Naive thymus-derived CD4-positive, alpha-beta T cell (primary cell): ENCODE measurements around the gene THAP10. TPM values are rescaled to one million over a fixed set of nuclear protein-coding genes. Genes with fewer than 3 reads are reported as not detected.

ENCODE experiments used
- ATAC-seq: fragments of 150-1000 bp; cut with Tn5 transposase; 2 replicates; pipeline ENCODE4 v1.10.0; 2021; ENCODE audit warnings: mild to moderate bottlenecking, moderate library complexity
- CTCF ChIA-PET: fragments of 350-600 bp; sonication (Branson Sonifier 250); formaldehyde crosslinking; loops from one replicate; lab custom pipeline; 2021; ENCODE audit warnings: antibody characterized with exemption; lab: Charles Lee
- POLR2A ChIA-PET: fragments of 350-600 bp; sonication (Branson Sonifier 250); formaldehyde crosslinking; loops from one replicate; lab custom pipeline; 2021; ENCODE audit warnings: antibody characterized with exemption, inconsistent platforms; lab: Charles Lee
- DNase-seq, 9 donors: peaks; one replicate each; pipeline versions ENCODE4 v3.0.0 to v3.0.0-alpha.2; 2020 to 2022; ENCODE audit warnings: mixed read lengths in 1 of 9
- H3K27ac ChIP-seq: one replicate; pipeline ENCODE4 v1.7.0; 2013; ENCODE audit warnings: mild to moderate bottlenecking, low read depth, low read length, moderate library complexity
- H3K27me3 ChIP-seq, 2 donors: one replicate each; pipeline ENCODE4 v1.7.0; 2013; ENCODE audit warnings: low read length in 2 of 2, mild to moderate bottlenecking in 2 of 2, moderate library complexity in 2 of 2; ENCODE audit not compliant: control insufficient read depth in 2 of 2, insufficient read depth in 2 of 2
- H3K36me3 ChIP-seq, 3 experiments: 1 replicate in 2 of 3; 2 replicates in 1 of 3; pipeline ENCODE4 v1.7.0; 2013; ENCODE audit warnings: low read length in 3 of 3, mild to moderate bottlenecking in 3 of 3, moderate library complexity in 1 of 3; ENCODE audit not compliant: insufficient read depth in 3 of 3, control insufficient read depth in 2 of 3
- H3K4me1 ChIP-seq, 2 donors: one replicate each; pipeline ENCODE4 v1.7.0; 2013; ENCODE audit warnings: low read length in 2 of 2, mild to moderate bottlenecking in 2 of 2, moderate library complexity in 1 of 2; ENCODE audit not compliant: control insufficient read depth in 2 of 2, insufficient read depth in 2 of 2
- H3K4me3 ChIP-seq: 2 replicates; pipeline ENCODE4 v1.7.0; 2013; ENCODE audit warnings: mild to moderate bottlenecking, low read length
- H3K9me3 ChIP-seq, 3 experiments: 1 replicate in 2 of 3; 2 replicates in 1 of 3; pipeline ENCODE4 v1.7.0; 2013; ENCODE audit warnings: low read length in 3 of 3; ENCODE audit not compliant: control insufficient read depth in 2 of 3
- H3K27ac Mint-ChIP-seq, 9 donors: one replicate each; pipeline ENCODE4 v1.8.0; 2020 to 2022; ENCODE audit warnings: mixed read lengths in 9 of 9, mild to moderate bottlenecking in 8 of 9, moderate library complexity in 5 of 9, inconsistent platforms in 2 of 9
- H3K27me3 Mint-ChIP-seq, 5 donors: one replicate each; pipeline ENCODE4 v1.8.0; 2021 to 2022; ENCODE audit warnings: mixed read lengths in 5 of 5, mild to moderate bottlenecking in 1 of 5
- H3K36me3 Mint-ChIP-seq, 5 donors: one replicate each; pipeline ENCODE4 v1.8.0; 2020 to 2022; ENCODE audit warnings: mixed read lengths in 5 of 5, mild to moderate bottlenecking in 3 of 5, inconsistent platforms in 1 of 5
- H3K4me1 Mint-ChIP-seq, 7 donors: one replicate each; pipeline ENCODE4 v1.8.0; 2020 to 2022; ENCODE audit warnings: mixed read lengths in 7 of 7, mild to moderate bottlenecking in 3 of 7, inconsistent platforms in 1 of 7
- H3K4me3 Mint-ChIP-seq, 10 donors: one replicate each; pipeline ENCODE4 v1.8.0; 2020 to 2022; ENCODE audit warnings: mild to moderate bottlenecking in 10 of 10, mixed read lengths in 10 of 10, moderate library complexity in 6 of 10, inconsistent platforms in 2 of 10
- H3K9me3 Mint-ChIP-seq, 11 donors: one replicate each; pipeline ENCODE4 v1.8.0; 2020 to 2022; ENCODE audit warnings: mixed read lengths in 11 of 11, mild to moderate bottlenecking in 4 of 11, inconsistent platforms in 1 of 11, moderate library complexity in 1 of 11
- intact Hi-C, 2 donors: fragments of 100-400 bp; cut with micrococcal nuclease; formaldehyde crosslinking; loops; one replicate each; pipeline ENCODE4 v1.15.1; 2023
- polyA plus RNA-seq, 2 donors: library from polyadenylated mRNA; unstranded; fragments of 300-500 nt; fragmentation: Illumina TruSeq; gene quantifications; one replicate each; pipeline ENCODE4 v1.2.3, GENCODE V29; 2021
- total RNA-seq, 6 experiments: library from RNA in 5 of 6; stranded (reverse) in 5 of 6; gene quantifications; 1 replicate in 5 of 6; 2 replicates in 1 of 6; pipeline ENCODE4 v1.2.3 and lab custom pipeline; 2021 to 2026

The THAP10 gene
- total and polyA plus RNA-seq, 7 experiments from 2014 or later: 0.24 TPM; not detected in 6

- Histone ChIP-seq H3K36me3 (no peaks in the 10 kb centered on the region), H3K9me3 (peaks cover 0 to 11% (median 0%) of the 10 kb centered on the region in 3 experiments), H3K27ac (no peak overlapping the region), H3K4me3 (no peak overlapping the region), H3K4me1 (no peaks in the 10 kb centered on the region), H3K27me3 (no peaks in the 10 kb centered on the region)
- intact Hi-C loops: no loop called here
- Mint-ChIP-seq H3K9me3 (peaks cover 2 to 20% (median 9%) of the 10 kb centered on the region in 11 donors), H3K4me1 (no peaks in the 10 kb centered on the region), H3K27ac (no peak overlapping the region), H3K36me3 (peaks cover 0 to 14% (median 4%) of the 10 kb centered on the region in 5 donors), H3K27me3 (peaks cover 4 to 34% (median 16%) of the 10 kb centered on the region in 5 donors), H3K4me3 (no peak overlapping the region)
- DNase-seq (no peak), ATAC-seq (no peak)
- ChIA-PET POLR2A (no interaction called here), CTCF (no interaction called here)
Observed at GRCh38 chr15:70912187-70912586, 20.0 kb upstream of the THAP10 start.

GRCh38 chr15:70910958-70911357 lies 18.7 kb upstream of the THAP10 start:
- Mint-ChIP-seq H3K36me3 (peaks cover 0 to 14% (median 4%) of the 10 kb centered on the region in 5 donors), H3K27me3 (peaks cover 11 to 40% (median 25%) of the 10 kb centered on the region in 5 donors), H3K4me1 (no peaks in the 10 kb centered on the region), H3K9me3 (peaks cover 2 to 27% (median 12%) of the 10 kb centered on the region in 11 donors), H3K4me3 (no peak overlapping the region), H3K27ac (no peak overlapping the region)
- Histone ChIP-seq H3K27ac (no peak overlapping the region), H3K4me1 (no peaks in the 10 kb centered on the region), H3K4me3 (no peak overlapping the region), H3K9me3 (peaks cover 0 to 11% (median 0%) of the 10 kb centered on the region in 3 experiments), H3K36me3 (no peaks in the 10 kb centered on the region), H3K27me3 (no peaks in the 10 kb centered on the region)
- ATAC-seq: no peak
- ChIA-PET POLR2A (no interaction called here), CTCF (no interaction called here)
- intact Hi-C loops: no loop called here
- DNase-seq: no peak

- DNase-seq (no peak), ATAC-seq (no peak)
- H3K36me3 ChIP-seq: no peaks in the 10 kb centered on the region
- no peaks in the 10 kb centered on the region for H3K4me1 ChIP-seq
- H3K36me3 Mint-ChIP-seq: peaks cover 0 to 14% (median 4%) of the 10 kb centered on the region in 5 donors
- no peaks in the 10 kb centered on the region for H3K27me3 ChIP-seq
- H3K9me3 ChIP-seq: peaks cover 0 to 11% (median 0%) of the 10 kb centered on the region in 3 experiments
- POLR2A ChIA-PET: no interaction called here
- intact Hi-C loops: no loop called here
- H3K27ac ChIP-seq: no peak overlapping the region
- H3K4me3 ChIP-seq: no peak overlapping the region
- H3K9me3 Mint-ChIP-seq: peaks cover 4 to 27% (median 12%) of the 10 kb centered on the region in 11 donors
- H3K4me3 Mint-ChIP-seq: no peak overlapping the region
- no peaks in the 10 kb centered on the region for H3K4me1 Mint-ChIP-seq
- peaks cover 5 to 38% (median 21%) of the 10 kb centered on the region in 5 donors for H3K27me3 Mint-ChIP-seq
- CTCF ChIA-PET: no interaction called here
- no peak overlapping the region for H3K27ac Mint-ChIP-seq
Observed at GRCh38 chr15:70907784-70908471, 15.7 kb upstream of the THAP10 start.

- H3K4me1 Mint-ChIP-seq: no peaks in the 10 kb centered on the region
- H3K27ac Mint-ChIP-seq: no peak overlapping the region
- no peak for ATAC-seq
- no peak overlapping the region for H3K4me3 ChIP-seq
- H3K36me3 ChIP-seq: no peaks in the 10 kb centered on the region
- intact Hi-C loops: no loop called here
- DNase-seq: no peak
- H3K27me3 Mint-ChIP-seq: peaks cover 5 to 38% (median 23%) of the 10 kb centered on the region in 5 donors
- H3K27ac ChIP-seq: no peak overlapping the region
- ChIA-PET POLR2A (no interaction called here), CTCF (no interaction called here)
- H3K36me3 Mint-ChIP-seq: peaks cover 0 to 14% (median 4%) of the 10 kb centered on the region in 5 donors
- no peaks in the 10 kb centered on the region for H3K27me3 ChIP-seq
- peaks cover 0 to 11% (median 0%) of the 10 kb centered on the region in 3 experiments for H3K9me3 ChIP-seq
- peaks cover 4 to 27% (median 12%) of the 10 kb centered on the region in 11 donors for H3K9me3 Mint-ChIP-seq
- no peak overlapping the region for H3K4me3 Mint-ChIP-seq
- H3K4me1 ChIP-seq: no peaks in the 10 kb centered on the region
Observed at GRCh38 chr15:70906842-70907241, 14.6 kb upstream of the THAP10 start.

- Mint-ChIP-seq H3K9me3 (peaks cover 0 to 9% (median 3%) of the 10 kb centered on the region in 11 donors), H3K27ac (no peak overlapping the region), H3K4me3 (no peak overlapping the region), H3K4me1 (no peaks in the 10 kb centered on the region), H3K36me3 (peaks cover 0 to 3% (median 0%) of the 10 kb centered on the region in 5 donors), H3K27me3 (peaks cover 19 to 37% (median 33%) of the 10 kb centered on the region in 5 donors)
- H3K27me3 ChIP-seq: no peaks in the 10 kb centered on the region
- H3K4me1 ChIP-seq: no peaks in the 10 kb centered on the region
- H3K27ac ChIP-seq: no peak overlapping the region
- ATAC-seq: no peak
- intact Hi-C loops: no loop called here
- no peak for DNase-seq
- H3K9me3 ChIP-seq: no peaks in the 10 kb centered on the region
- ChIA-PET POLR2A (no interaction called here), CTCF (no interaction called here)
- no peak overlapping the region for H3K4me3 ChIP-seq
- H3K36me3 ChIP-seq: no peaks in the 10 kb centered on the region
Observed at GRCh38 chr15:70902107-70902506, 9.9 kb upstream of the THAP10 start.

- H3K4me3 Mint-ChIP-seq: peak overlapping the region; percentile 74 to 89 (median 82)
- peaks cover 59 to 77% (median 71%) of the 10 kb centered on the region in 5 donors for H3K27me3 Mint-ChIP-seq
- H3K27ac Mint-ChIP-seq: peak overlapping the region in 2 of 9 donors; percentile 23 to 54
- H3K9me3 Mint-ChIP-seq: peaks cover 0 to 13% (median 0%) of the 10 kb centered on the region in 11 donors
- ChIA-PET POLR2A (no interaction called here), CTCF (no interaction called here)
- peaks cover 10 to 20% (median 12%) of the 10 kb centered on the region in 7 donors for H3K4me1 Mint-ChIP-seq
- Histone ChIP-seq H3K27me3 (peaks cover 0 to 17% of the 10 kb centered on the region in 2 donors), H3K4me3 (peak overlapping the region; percentile 59), H3K27ac (no peak overlapping the region), H3K4me1 (peaks cover 0 to 10% of the 10 kb centered on the region in 2 donors), H3K36me3 (no peaks in the 10 kb centered on the region), H3K9me3 (no peaks in the 10 kb centered on the region)
- ATAC-seq (no peak), DNase-seq (no peak)
- intact Hi-C loops: no loop called here
- peaks cover 0 to 4% (median 0%) of the 10 kb centered on the region in 5 donors for H3K36me3 Mint-ChIP-seq
Observed at GRCh38 chr15:70892912-70893560, 803 bp upstream of the THAP10 start.
